Amygdala (tissue), 56 donors: Measurements from ENCODE around the gene HHATL.

ENCODE experiments used
- DNase-seq, 56 donors: peaks; one replicate each; lab custom pipeline; 2025; lab: John Stamatoyannopoulos, UW

The HHATL gene

GRCh38 chr3:42714171-42714852 lies 11.7 kb upstream of the HHATL start:
- no peak for DNase-seq

- DNase-seq = no peak
Measured at GRCh38 chr3:42713747-42714146, 11.1 kb upstream of the HHATL start.

- DNase-seq = no peak
Measured at GRCh38 chr3:42712688-42713372, 10.2 kb upstream of the HHATL start.

DNA sequence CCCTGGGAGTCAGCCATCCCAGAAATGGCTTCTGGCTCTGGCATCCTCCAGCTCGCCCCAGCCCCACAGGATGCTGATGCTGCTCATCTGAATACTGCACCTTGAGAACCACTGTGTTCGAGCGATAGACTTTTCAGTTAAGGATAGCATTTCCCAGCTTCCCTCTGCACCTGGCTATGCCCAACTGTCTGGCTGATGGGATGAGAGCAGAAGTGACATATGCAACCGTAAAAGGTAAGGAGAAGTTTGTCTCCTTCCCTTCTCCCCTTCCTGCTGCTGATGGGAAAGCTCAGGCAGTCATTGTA lies 9.7 kb upstream of the HHATL start:
- no peak for DNase-seq

- DNase-seq = no peak
Measured at GRCh38 chr3:42711491-42712343, 9.1 kb upstream of the HHATL start.

GRCh38 chr3:42710323-42711021 lies 7.9 kb upstream of the HHATL start:
- no peak for DNase-seq

DNA sequence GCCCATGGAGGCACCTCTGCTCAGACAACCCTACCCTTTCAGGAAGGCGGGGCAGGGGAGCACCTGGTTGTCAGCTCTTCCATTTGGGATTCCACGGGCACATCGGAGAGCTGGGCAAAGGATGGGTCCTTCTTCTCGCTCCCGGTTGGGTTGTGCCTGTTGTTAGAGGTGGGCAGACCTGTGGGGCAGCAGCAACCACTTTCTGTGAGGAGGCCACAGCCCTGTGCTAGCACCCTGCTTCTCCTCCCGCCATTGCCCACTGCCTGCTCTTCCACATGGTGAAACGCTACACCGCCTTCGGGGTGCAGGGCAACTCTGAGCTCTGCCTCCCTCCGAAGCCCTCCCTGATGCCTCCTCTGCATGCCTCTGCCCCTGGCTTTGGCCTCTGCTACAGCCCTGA lies 7.0 kb upstream of the HHATL start:
- DNase-seq = no peak

GRCh38 chr3:42708611-42709151 lies 6.1 kb upstream of the HHATL start:
- no peak for DNase-seq

- no peak for DNase-seq
Measured at GRCh38 chr3:42707620-42708355, 5.2 kb upstream of the HHATL start.

DNA sequence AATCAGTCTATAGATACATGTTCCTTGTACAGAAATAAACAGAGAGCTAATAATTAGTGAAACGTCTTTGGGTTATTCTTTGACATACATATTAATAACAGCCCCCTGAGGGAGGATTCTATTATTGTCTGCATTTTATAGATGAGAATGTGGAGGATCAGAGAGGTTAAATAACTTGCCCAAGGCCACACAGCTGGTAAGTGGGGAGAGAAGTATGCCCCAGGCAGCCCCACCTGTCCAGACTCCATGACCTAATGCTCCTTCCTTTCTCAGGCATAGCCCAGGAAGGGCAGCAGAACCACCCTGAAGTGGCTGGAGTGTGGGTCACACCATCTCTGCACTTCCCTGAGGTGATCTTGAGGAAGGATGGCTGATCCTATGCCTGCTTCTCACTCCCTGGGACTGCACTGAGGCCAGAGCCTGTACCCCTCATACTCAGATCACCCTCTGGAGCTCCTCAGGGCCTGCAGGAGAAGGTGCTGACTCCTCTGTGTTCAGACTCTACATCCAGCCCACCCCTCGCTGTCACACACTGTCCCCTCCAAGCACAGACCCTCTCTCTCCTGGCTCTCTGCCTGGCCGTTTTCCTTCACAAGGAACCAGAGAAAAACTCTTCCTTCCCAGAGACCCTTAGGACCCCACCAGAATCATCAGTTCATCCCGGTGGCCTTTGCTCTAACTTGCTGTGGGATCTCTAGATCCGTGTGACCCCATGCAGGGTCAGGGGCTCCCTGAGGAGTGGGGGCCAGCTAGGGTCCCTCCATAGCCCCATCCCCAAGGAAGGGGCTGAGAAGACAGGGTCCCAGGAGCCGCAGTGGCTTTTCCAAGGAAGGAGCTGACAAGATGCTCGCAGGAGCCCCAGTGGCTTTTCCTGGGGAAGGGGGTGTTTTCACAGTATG lies 4.4 kb upstream of the HHATL start:
- no peak for DNase-seq

DNA sequence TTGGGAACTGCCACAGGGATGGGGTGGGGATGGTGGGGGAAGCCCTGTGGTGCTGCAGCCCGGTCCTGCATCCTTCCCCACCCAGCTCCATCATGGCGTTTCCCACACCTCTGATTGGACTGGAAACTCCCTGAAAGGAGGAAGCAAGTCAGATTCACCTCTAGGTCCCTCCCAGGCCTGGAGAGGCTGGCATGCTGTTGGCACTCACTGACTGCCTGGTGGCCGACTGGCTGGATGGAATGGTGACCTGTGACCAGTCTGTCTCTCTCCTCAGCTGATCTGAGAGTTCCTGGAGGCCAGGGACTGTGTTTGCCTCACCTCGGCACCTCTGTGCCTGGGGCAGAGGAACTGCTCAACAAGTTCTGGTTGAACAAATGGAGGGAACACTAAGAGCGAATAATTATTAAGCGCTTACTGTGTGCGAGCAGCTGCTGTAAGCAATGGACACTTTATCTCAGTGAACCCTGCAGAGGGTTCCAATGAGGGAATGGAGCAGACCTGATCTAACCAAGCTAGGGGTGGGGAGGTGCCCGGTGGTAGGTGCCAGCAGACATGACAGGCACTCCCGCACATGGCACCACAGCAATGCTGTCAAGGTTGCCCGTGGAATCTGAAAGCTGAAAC lies 3.5 kb upstream of the HHATL start:
- no peak for DNase-seq

GRCh38 chr3:42705058-42705767 lies 2.6 kb upstream of the HHATL start:
- DNase-seq = no peak

- no peak for DNase-seq
Measured at GRCh38 chr3:42704136-42704841, 1.7 kb upstream of the HHATL start.

GRCh38 chr3:42703695-42704025 lies 1.1 kb upstream of the HHATL start:
- no peak for DNase-seq

DNA sequence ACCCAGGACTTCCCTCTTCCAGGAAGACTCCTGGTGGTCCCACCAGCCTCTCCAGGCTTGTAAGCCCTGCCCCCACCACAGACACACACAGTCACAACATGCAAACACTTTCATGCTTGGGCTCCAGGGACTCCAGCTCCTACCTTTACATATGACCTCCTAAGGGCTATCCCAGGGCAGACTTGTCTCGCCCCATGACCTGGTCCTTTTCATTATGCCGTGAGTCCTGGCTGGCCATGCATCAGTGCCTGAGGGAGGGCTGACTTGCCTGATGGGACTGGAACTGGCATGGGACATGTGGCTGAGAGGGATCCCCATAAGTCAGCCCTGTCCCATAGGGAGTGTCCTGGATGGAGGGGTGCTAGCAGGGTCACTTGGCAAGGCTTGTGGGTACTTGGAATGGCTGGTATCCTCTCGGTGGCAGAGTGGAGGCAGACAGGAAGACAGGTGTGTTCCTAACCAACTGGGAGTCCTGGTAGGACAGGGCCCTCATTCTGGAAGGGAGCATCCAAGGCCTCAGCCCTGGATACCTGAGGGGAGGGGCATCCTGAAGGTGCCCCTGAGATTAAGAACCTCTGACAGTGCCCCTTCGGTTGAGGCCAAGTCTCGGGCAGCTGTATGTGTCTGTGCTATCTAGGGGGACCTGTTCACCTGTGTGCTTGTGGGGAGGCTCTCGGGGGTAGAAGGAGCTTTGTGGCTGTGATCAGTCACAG lies 540 bp upstream of the HHATL start:
- peak in 1 of 56 donors; percentile 57 for DNase-seq

DNA sequence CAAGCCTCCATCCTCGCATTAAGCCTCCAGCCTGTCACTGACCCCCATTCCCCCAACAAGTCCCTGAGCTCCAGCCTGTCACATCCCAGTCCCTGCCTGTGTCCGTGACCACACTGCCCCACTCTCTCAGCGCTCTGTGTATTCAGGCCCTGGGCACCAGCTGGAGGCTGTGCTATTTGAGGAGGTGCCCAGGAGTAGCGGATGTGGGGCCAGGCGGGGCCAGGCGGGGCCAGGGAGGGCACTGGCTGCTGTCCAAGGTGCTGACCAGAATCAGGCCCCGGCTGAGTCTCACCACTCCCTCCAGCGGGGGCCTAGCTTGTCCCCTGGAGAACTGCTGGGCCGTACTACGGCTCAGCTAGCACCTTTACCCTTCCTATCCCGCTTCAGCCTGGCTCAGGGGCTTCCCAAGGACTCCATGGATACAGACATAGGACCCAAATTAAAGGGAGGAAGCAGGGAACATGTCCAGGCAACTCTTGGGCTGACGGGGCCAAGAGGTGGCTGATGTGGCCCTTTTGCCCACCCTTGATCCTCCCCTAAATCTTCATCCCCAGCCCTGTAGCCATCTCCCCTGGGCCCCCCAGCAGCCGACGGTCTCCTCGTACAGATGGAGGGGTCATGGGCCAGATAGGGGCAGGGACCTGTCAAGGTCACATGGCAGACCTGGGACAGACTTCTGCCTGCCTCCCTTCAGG lies 1.1 kb downstream of the HHATL start:
- DNase-seq = peak in 50 of 56 donors; percentile 27 to 89 (median 70)
